Measurements from ENCODE around the gene L2HGDH.
"Not testable (repeated sequence)": the region's sequence is repeated elsewhere in the genome, so short reads cannot be mapped to it uniquely, and the experiment has no call there.

The L2HGDH gene

DNA sequence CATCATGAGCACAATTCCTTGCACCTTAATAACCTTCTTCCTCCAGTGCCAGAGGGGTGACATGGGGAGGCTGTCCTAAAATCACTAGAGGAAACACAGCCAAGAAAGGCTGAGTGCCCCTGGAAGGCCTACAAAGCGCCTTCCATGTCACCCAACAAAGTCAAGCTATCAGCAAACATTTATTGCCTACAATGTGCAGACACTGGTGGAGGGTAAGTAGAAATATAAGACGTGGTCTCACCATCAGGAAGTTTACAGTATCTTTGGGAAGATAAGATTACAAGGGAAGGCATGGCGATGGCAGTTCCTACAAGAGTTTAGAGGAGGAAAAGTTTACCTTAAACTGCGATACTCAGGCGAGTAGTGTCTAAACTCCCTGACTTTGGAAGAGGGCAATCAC lies 28.0 kb upstream of the L2HGDH start:
- FAIRE-seq: no peak
- DNase-seq (ENCODE audit: low spot score): no peak

DNA sequence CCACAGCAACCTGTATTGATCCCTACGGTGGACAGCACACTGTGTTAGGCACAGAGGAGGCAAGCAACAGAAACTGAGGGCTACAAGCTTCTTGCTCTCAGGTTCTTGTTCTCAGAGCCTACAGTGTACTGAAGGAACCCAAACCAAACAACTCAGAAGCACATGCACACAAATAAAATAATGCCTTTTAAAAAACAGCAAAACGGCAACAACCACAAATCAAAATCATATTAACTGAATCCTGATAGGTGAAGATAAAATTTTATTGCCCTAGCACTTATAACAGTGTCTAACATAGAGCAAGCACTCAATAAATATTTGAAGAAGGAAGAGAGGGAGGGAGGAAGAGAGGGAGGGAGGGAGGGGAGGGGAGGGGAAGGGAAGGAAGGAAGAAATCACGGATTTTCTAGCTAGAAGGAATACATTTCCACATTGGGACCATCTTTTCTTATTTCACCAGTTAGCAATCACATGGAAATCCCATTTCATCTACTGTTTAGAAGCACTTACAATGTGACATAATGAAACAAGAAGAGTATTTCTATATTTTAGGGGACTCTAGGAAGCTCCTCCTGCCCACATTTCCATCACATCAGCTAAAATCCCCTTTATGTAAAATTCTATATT lies 27.3 kb upstream of the L2HGDH start:
- DNase-seq (ENCODE audit: low spot score): no peak
- FAIRE-seq: no peak

DNA sequence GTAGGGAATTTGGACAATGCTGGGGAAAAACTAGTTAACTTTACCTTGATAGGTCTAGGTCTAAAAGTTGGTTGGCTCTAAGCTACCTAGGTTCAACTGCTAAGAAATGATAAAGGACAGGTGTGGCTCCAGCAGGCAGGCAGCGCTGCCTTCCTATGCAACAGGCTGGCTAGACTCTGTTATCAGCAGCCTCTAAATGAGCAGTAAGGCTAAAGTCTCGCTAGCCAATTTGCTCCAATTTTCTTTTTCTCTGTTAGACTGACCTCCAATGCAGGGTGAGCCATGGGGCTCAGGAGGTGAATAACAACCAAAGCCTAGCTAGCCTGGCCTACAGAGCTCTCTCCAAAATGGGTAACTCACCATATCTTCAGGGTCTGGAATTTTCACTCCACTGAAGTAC lies 26.6 kb upstream of the L2HGDH start:
- FAIRE-seq (no peak), DNase-seq (ENCODE audit: low spot score) (no peak)

DNA sequence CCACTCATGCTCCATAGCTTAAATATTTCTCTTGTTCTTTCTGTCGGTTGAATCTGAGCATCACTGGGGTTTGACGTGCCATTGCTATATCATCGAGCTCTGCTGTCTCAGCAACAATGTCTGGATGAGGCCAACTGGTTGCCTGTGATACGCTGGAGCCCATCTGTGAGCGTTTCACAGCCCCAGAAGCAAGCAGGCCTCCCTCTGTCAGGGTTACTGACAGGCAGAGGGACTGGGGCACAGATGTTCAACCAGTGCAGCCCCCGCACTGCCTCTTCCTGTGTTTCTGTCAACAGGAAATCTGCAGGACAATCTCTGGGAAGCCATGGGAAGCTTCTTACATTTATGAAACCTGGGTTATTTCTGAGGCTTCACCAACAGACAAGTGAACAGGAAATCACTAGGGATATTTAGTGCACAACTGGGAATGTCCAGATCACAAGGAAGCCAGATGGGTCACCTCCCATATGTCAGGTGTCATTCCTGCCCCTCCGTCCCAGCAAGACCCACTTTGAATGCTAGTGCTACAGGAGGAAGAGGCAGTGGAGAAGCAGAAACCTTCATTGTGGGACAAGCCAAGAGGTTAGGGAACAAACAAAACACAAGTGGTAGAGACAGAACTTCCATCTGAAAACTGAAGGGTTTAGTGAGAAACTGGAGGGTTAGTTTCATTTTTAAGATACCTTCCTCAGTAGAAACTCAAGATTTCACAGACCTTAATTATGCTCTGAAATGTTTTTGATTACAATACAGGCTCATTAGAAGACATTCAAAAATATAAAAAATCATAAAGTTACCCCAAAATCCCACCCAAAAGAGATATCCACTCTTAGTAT lies 24.2 kb upstream of the L2HGDH start:
- DNase-seq (ENCODE audit: low spot score): no peak
- FAIRE-seq: no peak

DNA sequence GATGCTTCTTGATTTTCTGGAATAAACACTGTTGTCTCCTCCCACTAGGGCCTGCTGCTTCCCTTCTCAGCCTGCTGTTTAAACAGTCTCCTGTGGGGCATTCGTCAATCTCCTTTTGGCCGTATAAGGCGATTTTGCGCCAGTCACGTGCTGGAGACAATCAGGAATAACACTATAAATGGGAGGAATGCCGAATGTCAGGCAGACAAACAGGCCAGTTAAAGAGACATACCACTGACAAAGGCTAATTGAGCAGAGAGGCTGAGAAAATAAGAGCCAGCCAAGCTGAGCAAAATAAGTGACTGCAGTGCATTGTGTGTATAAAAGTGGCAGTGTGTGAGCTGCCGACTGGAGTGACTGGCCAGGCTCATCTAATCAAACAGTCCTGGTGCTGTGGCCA lies 23.4 kb upstream of the L2HGDH start:
- FAIRE-seq: no peak
- no peak for DNase-seq (ENCODE audit: low spot score)

DNA sequence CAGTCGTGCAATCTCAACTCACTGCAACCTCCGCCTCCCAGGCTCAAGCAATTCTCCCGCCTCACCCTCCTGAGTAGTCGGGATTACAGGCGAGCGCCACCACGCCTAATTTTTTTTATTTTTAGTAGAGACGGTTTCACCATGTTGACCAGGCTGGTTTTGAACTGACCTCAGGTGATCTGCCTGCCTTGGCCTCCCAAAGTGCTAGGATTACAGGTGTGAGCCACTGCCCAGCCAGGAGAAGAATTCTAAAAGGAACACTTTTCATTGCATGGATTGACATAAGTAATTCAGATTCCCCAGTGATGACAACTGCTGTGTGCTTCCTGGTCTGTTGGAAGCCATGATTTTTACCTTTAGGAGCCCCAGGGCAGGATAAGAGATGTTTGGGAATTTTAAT lies 22.2 kb upstream of the L2HGDH start:
- DNase-seq (ENCODE audit: low spot score) (no peak), FAIRE-seq (no peak)

DNA sequence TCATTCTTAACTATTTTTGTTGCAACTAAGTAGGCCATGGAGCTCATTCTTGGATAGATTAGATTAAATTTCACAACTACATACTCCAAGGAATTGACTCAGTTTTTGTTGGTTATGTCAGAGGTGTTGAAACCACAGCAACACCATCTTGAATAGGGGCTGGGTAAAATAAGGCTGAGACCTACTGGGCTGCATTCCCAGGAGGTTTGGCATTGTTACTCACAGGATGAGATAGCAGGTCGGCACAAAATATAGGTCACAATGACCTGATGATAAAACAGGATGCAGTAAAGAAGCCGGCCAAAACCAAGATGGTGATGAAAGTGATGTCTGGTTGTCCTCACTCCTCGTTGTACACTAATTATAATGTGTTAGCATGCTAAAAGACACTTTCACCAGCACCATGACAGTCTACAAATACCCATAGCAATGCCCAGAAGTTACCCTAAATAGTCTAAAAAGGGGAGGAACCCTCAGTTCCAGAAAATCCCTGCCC lies 21.0 kb upstream of the L2HGDH start:
- no peak for FAIRE-seq
- peak; percentile 22 for DNase-seq (ENCODE audit: low spot score)

DNA sequence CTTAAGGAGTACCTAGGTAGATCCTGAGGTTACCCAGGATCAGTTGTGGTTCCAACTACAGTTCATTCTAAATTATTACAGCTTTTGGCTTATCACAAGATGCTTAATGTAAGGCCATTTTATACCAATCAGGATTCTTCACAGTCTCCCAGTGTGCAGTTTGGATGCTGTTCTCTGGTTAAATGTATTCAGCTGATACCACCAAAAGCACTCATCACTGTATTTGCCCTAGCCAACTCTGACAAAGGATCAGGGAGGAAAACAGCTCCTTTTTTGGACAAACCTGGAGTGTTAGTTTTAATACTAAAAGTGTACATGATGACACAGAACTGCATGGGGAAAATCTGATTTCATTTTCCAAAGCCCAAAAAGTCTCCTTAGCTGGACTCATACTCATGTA lies 19.6 kb upstream of the L2HGDH start:
- no peak for DNase-seq (ENCODE audit: low spot score)
- no peak for FAIRE-seq

DNA sequence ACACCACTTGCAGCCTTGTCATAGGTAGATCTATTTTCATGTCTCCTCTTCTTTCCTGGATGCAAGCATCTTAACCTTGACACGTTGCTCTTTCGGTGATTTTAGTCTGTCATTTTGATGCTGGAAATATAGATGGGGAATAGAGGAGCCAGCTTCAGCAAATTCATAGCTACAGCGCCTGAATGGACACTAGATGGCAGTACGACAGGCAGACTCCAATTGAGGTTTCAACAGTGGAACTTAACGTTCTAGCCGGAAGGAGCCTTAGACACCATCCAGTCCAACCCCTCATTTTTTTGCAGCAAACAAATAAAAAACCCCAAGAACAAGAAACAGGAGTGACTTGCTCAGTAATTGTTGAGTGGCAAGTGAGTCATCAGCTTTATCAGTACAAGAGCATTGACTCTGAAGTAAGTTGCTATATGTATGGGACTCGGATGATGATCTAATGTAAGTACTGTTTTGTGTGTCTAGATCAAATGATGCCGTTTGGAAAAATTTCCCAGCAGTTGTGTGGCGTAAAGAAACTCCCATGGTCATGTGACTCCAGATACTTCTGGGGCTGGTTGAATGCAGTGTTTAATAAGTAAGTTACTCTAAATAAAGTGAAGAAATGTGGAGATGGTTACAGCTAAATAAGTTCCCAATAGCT lies 9.1 kb upstream of the L2HGDH start:
- FAIRE-seq: peak; percentile 35
- DNase-seq (ENCODE audit: low spot score): peak; percentile 86

DNA sequence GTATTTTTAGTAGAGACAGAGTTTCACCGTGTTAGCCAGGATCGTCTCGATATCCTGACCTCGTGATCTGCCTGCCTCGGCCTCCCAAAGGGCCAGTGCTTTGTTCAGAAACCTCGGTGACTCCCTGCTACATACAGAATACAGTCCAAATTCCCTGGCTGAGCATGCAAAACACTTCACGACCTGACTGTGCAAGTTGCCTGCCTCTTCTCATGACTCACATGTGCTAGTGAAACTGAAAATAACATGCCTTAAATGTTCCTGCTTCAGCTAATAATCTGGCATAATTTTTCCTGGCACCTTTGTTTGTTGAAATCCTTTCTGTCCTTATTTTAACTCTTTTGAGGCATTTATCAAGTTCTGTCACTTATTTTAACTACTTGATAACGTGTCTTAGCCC lies 8.3 kb upstream of the L2HGDH start:
- DNase-seq (ENCODE audit: low spot score): no peak

DNA sequence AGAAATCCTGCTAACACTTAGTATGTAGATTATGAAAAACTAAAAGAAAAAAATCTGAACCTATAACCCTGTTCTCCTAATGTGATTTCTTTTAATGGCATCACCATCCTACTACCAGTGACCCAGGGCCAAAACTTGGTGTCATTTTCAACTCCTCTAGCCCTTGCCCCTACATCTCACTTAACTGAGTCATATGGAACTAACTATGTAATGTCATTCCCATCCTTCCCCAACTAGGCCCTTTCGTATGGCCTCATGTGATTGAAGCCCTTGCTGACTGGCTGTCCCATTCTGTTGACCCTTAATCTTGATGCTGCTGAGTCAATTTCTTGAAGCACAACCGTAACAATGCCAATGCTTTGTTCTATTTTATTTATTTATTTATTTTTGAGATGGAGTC lies 7.7 kb upstream of the L2HGDH start:
- DNase-seq (ENCODE audit: low spot score) (no peak), FAIRE-seq (no peak)

More for the DNA sequence above, 8.3 kb upstream of the L2HGDH start:
- FAIRE-seq: no peak

DNA sequence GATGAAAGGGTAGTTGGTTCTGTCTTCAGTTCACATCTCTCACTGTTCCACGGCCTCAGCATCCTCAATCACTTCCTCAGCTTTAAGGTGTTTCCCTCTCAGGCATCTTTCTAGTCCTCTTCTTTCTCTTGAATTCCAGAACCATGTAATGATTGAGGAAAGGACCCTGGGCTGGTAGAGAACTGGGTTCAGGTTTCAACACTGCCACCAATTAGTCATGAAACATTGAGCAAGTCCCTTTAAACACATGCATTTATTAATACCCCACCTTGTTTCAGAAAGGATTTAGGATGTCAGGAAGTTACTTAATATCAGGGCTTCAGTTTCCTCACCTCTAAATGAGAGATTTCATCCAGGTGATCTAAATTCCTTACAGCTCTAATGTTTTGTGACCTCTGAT lies 7.3 kb upstream of the L2HGDH start:
- FAIRE-seq: no peak
- DNase-seq (ENCODE audit: low spot score): no peak

DNA sequence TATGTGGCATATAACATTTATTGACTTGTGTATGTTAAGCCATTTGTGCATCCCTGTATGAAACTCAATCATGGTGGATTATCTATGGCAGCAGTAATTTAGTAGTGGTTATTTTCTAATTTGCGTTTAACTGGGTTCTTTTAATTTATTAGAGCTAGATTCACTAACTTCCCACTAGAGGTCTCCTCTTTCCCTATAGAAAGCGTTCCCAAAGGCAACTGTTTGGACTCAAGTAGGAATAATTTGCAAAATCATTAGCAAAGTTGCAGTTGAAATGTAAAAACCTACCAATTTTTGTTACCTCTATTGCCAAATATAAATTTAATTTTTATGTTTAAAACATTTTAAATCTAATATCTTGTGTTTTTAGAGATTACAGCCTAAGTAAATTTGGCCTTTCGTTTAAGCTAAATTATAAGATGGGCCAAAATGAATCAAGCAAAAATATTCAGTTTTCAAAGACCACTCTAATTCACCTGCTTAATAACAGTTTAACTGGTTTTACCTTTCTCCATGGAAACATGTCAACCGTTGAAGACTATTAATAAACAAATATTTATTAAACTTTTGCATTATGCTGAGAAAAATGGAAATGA lies 6.1 kb upstream of the L2HGDH start:
- FAIRE-seq: no peak
- DNase-seq (ENCODE audit: low spot score): no peak

DNA sequence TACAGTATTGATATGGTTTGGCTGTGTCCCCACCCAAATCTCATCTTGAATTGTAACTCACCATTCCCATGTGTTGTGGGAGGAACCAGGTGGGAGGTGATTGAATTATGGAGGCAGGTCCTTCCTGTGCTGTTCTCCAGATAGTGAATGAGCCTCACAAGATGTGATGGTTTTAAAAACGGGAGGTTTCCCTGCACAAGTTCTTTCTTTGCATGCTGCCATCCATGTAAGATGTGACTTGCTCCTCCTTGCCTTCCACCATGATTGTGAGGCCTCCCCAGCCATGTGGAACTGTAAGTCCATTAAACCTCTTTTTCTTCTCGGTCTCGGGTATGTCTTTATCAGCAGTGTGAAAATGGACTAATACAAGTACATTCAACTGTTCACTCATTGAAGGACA lies 2.1 kb upstream of the L2HGDH start:
- not testable (repeated sequence) for DNase-seq (ENCODE audit: low spot score); FAIRE-seq

DNA sequence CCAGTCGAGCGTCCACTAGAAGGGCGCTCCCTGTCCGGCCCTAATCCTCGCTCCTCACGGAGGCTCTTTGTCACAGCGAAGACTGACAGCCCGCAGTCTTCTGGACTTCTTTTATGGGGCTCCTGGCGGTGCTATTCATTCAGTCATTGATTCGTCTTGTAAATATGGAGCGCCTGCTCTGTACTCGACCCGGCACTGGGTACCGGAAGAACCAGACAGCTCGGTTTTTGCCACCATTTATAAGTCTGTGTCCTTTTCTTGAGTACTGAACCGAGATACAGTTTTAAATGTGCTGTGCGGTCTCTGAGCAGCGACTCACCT lies 665 bp upstream of the L2HGDH start:
- FAIRE-seq (no peak), DNase-seq (ENCODE audit: low spot score) (peak; percentile 12)

DNA sequence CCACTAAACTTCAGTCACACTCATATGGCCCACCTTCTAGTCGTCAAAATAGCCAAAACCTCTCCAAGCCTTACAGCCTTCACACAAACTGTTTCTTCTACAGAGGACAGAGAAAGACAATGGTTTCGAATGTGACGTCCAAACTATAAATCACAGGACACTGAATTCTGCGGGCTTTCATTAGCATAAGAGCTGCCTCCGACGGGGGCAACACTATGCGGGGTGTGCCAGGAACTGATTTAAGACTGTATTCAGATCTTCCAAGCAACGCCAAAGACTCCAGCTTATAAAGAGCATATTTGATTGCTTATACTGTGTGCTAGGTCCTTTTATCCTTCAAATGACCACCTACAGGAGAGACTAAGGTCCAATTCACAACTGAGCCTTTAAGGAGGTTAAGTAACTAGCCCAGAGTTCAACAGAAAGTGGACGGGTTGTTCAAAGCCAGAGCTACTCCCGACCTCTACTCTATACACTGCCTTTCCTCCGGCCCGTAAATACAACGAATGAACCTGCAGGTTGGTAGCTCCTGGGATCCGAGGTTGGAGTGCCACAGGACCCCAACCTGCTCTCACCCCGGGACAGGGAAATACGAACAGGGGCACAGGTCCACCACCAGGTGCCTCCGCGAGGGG lies 575 bp downstream of the L2HGDH start:
- FAIRE-seq: no peak

DNA sequence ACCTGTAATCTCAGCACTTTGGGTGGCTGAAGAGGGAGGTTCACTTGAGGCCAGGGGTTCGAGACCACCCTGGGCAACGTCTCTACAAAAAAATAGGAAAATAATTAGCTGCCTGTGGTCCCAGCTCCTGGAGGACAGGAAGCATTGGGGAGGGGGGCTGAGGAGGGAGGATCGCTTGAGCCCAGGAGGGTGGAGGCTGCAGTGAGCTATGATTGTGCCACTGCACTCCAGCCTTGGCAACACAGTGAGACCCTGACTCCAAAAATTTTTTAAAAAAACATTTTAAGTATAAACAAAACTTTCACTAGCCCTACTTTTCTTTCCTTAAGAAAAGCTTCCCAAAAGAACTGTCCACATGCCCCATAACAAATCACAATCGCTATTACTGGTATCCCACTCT lies 1.6 kb downstream of the L2HGDH start:
- DNase-seq (ENCODE audit: low spot score) (no peak), FAIRE-seq (no peak)

More for the DNA sequence above, 575 bp downstream of the L2HGDH start:
- no peak for DNase-seq (ENCODE audit: low spot score)

DNA sequence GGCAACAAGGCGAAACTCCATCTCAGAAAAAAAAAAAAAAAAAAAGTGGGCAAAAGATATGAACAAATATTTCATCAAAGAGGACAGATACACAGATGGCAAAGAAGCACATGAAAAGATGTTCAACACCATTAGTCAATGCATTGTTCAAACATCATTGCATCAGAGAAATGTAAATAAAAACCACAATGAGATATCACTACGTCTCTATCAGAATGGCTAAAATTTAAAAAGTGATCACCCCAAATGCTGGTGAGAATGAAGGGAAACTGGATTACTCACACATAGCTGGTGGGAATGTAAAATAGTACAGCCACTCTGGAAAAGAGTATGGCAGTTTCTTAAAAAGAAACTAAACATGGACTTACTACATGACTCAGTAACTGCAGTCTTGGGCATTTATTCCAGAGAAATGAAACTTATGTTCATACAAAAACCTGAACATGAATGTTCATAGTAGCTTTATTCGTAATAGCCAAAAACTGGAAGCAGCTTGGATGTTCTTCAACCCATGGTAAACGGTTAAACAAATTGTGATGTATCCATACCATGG lies 3.6 kb downstream of the L2HGDH start:
- DNase-seq (ENCODE audit: low spot score): peak; percentile 8
- FAIRE-seq: no peak

DNA sequence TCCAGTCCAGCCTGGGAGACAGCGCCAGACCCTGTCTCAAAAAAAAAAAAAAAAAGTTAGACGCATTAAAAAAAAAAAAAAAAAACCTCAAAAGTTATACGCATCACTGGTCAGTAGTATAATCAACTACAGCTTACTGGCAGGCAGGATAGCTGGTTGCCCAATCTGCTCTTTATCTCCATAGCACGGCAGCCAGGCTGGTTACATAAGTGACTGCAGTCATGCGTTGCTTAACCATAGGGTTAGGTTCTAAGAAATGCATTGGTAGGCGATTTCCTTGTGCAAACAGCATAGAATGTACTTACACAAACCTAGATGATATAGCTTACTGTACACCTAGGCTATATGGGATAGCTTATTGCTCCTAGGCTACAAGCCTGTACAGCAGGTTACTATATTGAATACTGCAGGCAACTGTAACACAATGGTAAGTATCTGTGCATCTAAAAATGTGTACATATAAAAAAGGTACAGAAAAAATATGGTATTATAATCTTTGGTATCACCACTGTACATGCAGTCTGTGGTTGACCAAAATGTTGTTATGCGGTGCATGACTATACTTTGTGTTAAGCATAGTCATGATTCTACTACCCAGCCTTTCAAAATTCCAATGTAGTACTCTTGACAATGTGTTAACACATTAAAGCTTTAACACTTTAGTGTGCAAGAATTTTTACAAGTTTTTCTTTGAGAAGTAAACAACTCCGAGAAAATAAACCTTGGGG lies 8.1 kb downstream of the L2HGDH start:
- DNase-seq (ENCODE audit: low spot score) (peak; percentile 80), FAIRE-seq (peak; percentile 94)

DNA sequence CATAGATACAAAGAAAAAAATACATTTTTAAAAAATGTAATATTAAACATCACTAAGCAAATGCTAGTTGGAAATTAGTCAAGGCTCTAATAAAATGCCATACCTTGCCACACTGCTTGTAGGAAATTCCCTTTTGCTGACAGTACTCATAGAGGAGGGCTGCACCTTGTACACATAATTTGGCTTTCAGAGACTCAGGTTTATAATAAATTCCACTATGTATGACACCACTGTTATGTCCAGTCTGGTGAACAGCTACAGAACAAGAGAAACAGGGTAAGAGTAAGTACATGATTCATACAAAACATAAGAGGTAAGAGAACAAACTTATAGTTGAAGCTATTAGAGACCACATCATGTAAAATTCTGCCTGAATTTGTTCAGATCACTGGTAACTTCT lies 10.1 kb downstream of the L2HGDH start:
- DNase-seq (ENCODE audit: low spot score) (no peak), FAIRE-seq (no peak)

DNA sequence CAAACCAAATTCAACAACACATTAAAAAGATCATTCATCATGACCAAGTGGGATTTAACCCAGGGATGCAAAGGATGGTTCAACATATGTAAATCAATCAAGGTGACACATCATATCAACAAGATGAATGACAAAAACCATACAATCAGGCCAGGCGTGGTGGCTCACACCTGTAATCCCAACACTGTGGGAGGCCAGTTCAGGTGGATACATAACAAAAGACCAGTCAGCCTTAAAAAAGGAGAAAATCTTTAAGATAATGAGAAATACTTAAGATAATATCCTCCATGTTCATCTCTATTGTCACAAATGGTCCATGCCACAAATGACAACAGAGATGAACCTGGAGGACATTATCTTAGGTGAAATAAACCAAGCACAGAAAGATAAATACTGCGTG lies 12.4 kb downstream of the L2HGDH start:
- no peak for DNase-seq (ENCODE audit: low spot score)
- FAIRE-seq: no peak
